Heart left ventricle (tissue), 16 donors: Measurements from ENCODE around the gene DPF1. TPM values are rescaled to one million over a fixed set of nuclear protein-coding genes. Genes with fewer than 3 reads are reported as not detected.

Source experiments
- ATAC-seq, 4 donors: fragments of 200-7000 bp; cut with Tn5 transposase; one replicate each; pipeline ENCODE4 v1.9.1; 2020 to 2022; ENCODE audit warnings: moderate library complexity in 4 of 4, mild to moderate bottlenecking in 3 of 4, moderate number of reproducible peaks in 1 of 4
- DNase-seq, 5 donors: peaks; one replicate each; pipeline ENCODE4 v3.0.0-alpha.2; 2020
- H3K27ac ChIP-seq, 12 donors: fragments of 200-600 bp; sonication (generic) in 4 of 12; one replicate each; pipeline versions ENCODE4 v1.5.0 to v1.8.0; 2016 to 2022; ENCODE audit warnings: mild to moderate bottlenecking in 2 of 12
- H3K27me3 ChIP-seq, 9 donors: fragments of 200-600 bp; sonication (generic) in 2 of 9; one replicate each; pipeline versions ENCODE4 v1.5.1 to v1.8.0; 2016 to 2022; ENCODE audit warnings: mild to moderate bottlenecking in 3 of 9
- H3K36me3 ChIP-seq, 9 donors: fragments of 200-600 bp; sonication (generic) in 2 of 9; one replicate each; pipeline versions ENCODE4 v1.5.0 to v1.8.0; 2018 to 2022; ENCODE audit warnings: mild to moderate bottlenecking in 2 of 9
- H3K4me1 ChIP-seq, 12 donors: fragments of 200-600 bp; sonication (generic) in 4 of 12; one replicate each; pipeline versions ENCODE4 v1.5.0 to v1.8.0; 2016 to 2022; ENCODE audit warnings: mild to moderate bottlenecking in 3 of 12
- H3K4me3 ChIP-seq, 12 donors: fragments of 200-600 bp; sonication (generic) in 4 of 12; one replicate each; pipeline versions ENCODE4 v1.5.0 to v1.8.0; 2017 to 2022; ENCODE audit warnings: mild to moderate bottlenecking in 9 of 12, moderate library complexity in 4 of 12
- H3K9me3 ChIP-seq, 12 donors: fragments of 200-600 bp; sonication (generic) in 4 of 12; one replicate each; pipeline versions ENCODE4 v1.5.0 to v1.8.0; 2016 to 2022; ENCODE audit warnings: mild to moderate bottlenecking in 1 of 12
- POLR2A ChIP-seq, 2 donors: fragments of 450-650 bp; IDR thresholded peaks; one replicate each; pipeline ENCODE4 v1.6.1; 2017; ENCODE audit warnings: antibody characterized with exemption in 2 of 2, mild to moderate bottlenecking in 2 of 2, moderate library complexity in 2 of 2
- WGBS, 4 donors: extraction: QIAGEN DNeasy Blood & Tissue Kit in 2 of 4; methylation state at CpG; one replicate each; pipeline versions ENCODE4 v1.1.5 to v1.1.7; 2013 to 2018; 5-methylcytosine and 5-hydroxymethylcytosine counted together
- intact Hi-C, 10 donors: fragments of 100-400 bp; cut with DNase I; formaldehyde crosslinking; loops; one replicate each; pipeline versions ENCODE4 v1.11.1 to v1.14.2; 2022
- polyA plus RNA-seq, 2 donors: library from polyadenylated mRNA; stranded (reverse); fragments of 200-250 nt; gene quantifications; one replicate each; pipeline ENCODE4 v1.2.3, GENCODE V29; 2013
- total RNA-seq, 9 donors: library from RNA; depleted of rRNA in 2 of 9; stranded (reverse); fragments of >200 nt in 2 of 9; fragmentation: NEBNext Ultra II Directional in 3 of 9; extraction: Animal tissue kit (Norgen Biotek cat#: 25700) in 3 of 9; gene quantifications; one replicate each; pipeline versions ENCODE4 v1.1.0 to v1.2.4, GENCODE V29; 2016 to 2023
- TF ChIP-seq, protein P1 (sequence below), 12 donors: fragments of 200-600 bp; sonication (generic) in 4 of 12; IDR thresholded peaks; one replicate each; pipeline versions ENCODE4 v1.5.0 to v1.8.0; 2018 to 2022; ENCODE audit warnings: antibody characterized with exemption in 12 of 12, mild to moderate bottlenecking in 5 of 12
- donor health status: ischemic (EF 13 %, LVEDD 7.1; RV severe dilation, severe dysfunction).
- donor health status: healthy with polysubstance abuse.
- donor health status: DM: no; HTN: yes; CAD: no.
- donor health status: DM: no; HTN: no; CAD: no.
- donor health status: ischemic (EF 25% LVEDD 6.9; RV normal size, moderate dysfunction).
- donor health status: ischemic (EF 25% LVEDD 5.7; RV mildly dilated, moderate dysfunction).
- donor health status: healthy.
- donor health status: DM: yes; HTN: yes; CAD: no.
- donor health status: ischemic (EF 35%, LVEDD 5.7; RV mildly dilated, moderate dysfunction).
- donor health status: nonischemic (EF 11% LVEDD 7.7; RV severe dilation, severe dysfunction).
- donor health status: DM: yes; HTN: yes; CAD: no.
- donor health status: PGD.
- donor health status: ischemic (EF 29% LVEDD 5.4; RV normal size, mild dysfunction).
- donor health status: nonischemic (EF 23%, LVEDD 6.1; RV moderate dilation, normal function).

The DPF1 gene
- total and polyA plus RNA-seq, 11 donors, result 0.11 to 1.2 (median 0.37) TPM; not detected in 2

- H3K4me3 ChIP-seq, result no peak overlapping the region
- TF ChIP-seq POLR2A (IDR thresholded peaks at IDR 0.05), result no peak
- TF ChIP-seq, protein P1, sequence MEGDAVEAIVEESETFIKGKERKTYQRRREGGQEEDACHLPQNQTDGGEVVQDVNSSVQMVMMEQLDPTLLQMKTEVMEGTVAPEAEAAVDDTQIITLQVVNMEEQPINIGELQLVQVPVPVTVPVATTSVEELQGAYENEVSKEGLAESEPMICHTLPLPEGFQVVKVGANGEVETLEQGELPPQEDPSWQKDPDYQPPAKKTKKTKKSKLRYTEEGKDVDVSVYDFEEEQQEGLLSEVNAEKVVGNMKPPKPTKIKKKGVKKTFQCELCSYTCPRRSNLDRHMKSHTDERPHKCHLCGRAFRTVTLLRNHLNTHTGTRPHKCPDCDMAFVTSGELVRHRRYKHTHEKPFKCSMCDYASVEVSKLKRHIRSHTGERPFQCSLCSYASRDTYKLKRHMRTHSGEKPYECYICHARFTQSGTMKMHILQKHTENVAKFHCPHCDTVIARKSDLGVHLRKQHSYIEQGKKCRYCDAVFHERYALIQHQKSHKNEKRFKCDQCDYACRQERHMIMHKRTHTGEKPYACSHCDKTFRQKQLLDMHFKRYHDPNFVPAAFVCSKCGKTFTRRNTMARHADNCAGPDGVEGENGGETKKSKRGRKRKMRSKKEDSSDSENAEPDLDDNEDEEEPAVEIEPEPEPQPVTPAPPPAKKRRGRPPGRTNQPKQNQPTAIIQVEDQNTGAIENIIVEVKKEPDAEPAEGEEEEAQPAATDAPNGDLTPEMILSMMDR (IDR thresholded peaks at IDR 0.05), result no peak
- H3K9me3 ChIP-seq, result no peaks in the 10 kb centered on the region
- intact Hi-C loops, result no loop called here
- DNase-seq, result no peak
- no peak for ATAC-seq
- H3K4me1 ChIP-seq, result no peaks in the 10 kb centered on the region
- no peaks in the 10 kb centered on the region for H3K27me3 ChIP-seq
- H3K27ac ChIP-seq, result no peak overlapping the region
- 90 to 98% (median 97%) methylated on average over 13 of the region's 13 CpGs for WGBS, 4 donors
- peaks cover 0 to 52% (median 7%) of the 10 kb centered on the region in 9 donors for H3K36me3 ChIP-seq
These were observed 27.7 kb downstream of the DPF1 start for GRCh38 chr19:38196245-38196837.

DNA sequence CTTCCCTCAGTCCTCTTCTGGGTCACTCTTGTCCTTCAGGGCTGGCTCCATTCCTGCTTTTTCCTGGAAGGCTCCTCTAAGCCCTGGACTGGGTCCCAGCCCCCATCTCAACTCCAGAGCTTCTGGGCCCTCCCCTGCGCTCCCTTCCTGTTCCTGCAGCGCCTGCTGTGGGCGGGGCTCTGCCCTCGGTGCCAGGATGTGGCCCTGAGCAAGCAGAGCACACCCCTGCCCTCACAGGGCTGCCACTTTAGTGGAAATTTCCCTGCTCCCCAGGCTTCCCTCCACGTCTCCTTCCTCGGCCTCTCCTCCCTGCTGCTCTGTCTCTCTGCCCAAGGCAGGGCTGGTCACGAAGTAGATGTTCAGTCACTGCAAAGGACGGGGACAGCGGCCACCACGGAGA, 28.8 kb downstream of the DPF1 start:
- Histone ChIP-seq H3K9me3 (no peaks in the 10 kb centered on the region), H3K27ac (no peak overlapping the region), H3K36me3 (peaks cover 0 to 46% (median 6%) of the 10 kb centered on the region in 9 donors), H3K4me1 (no peaks in the 10 kb centered on the region), H3K27me3 (no peaks in the 10 kb centered on the region), H3K4me3 (no peak overlapping the region)
- 80 to 95% (median 87%) methylated on average over 10 of the region's 10 CpGs for WGBS, 4 donors
- DNase-seq (no peak), ATAC-seq (no peak)
- TF ChIP-seq, protein P1 (IDR thresholded peaks at IDR 0.05), result no peak
- no peak for TF ChIP-seq POLR2A (IDR thresholded peaks at IDR 0.05)
- intact Hi-C loops, result no loop called here

GRCh38 chr19:38194061-38194701, 29.8 kb downstream of the DPF1 start:
- intact Hi-C loops, result no loop called here
- Histone ChIP-seq H3K36me3 (peaks cover 0 to 36% (median 0%) of the 10 kb centered on the region in 9 donors), H3K27me3 (no peaks in the 10 kb centered on the region), H3K4me1 (no peaks in the 10 kb centered on the region), H3K27ac (no peak overlapping the region), H3K4me3 (no peak overlapping the region), H3K9me3 (no peaks in the 10 kb centered on the region)
- 89 to 97% (median 92%) methylated on average over 13 of the region's 13 CpGs for WGBS, 4 donors
- DNase-seq, result no peak
- ATAC-seq, result no peak
- TF ChIP-seq, protein P1 (IDR thresholded peaks at IDR 0.05), result no peak
- no peak for TF ChIP-seq POLR2A (IDR thresholded peaks at IDR 0.05)

GRCh38 chr19:38193445-38193844, 30.6 kb downstream of the DPF1 start:
- Histone ChIP-seq H3K9me3 (no peaks in the 10 kb centered on the region), H3K4me1 (no peaks in the 10 kb centered on the region), H3K27ac (no peak overlapping the region), H3K4me3 (no peak overlapping the region), H3K36me3 (peaks cover 0 to 30% (median 0%) of the 10 kb centered on the region in 9 donors), H3K27me3 (no peaks in the 10 kb centered on the region)
- no peak for ATAC-seq
- TF ChIP-seq, protein P1 (IDR thresholded peaks at IDR 0.05), result no peak
- no peak for TF ChIP-seq POLR2A (IDR thresholded peaks at IDR 0.05)
- WGBS, 4 donors, result 91 to 94% (median 93%) methylated on average over 28 to 29 of the region's 29 CpGs
- no peak for DNase-seq
- intact Hi-C loops, result no loop called here
